SK-N-SH (cell line): ENCODE data around the gene NOP9. TPM values are rescaled to one million over a fixed set of nuclear protein-coding genes. Genes with fewer than 3 reads are reported as not detected.

Experiments used
- CTCF ChIA-PET: fragments of 300-600, 350-600 bp; formaldehyde crosslinking; extraction: SDS; loops from one replicate; lab custom pipeline; 2021; lab: Yijun Ruan, JAX
- POLR2A ChIA-PET: fragments of 350-600 bp; sonication (Branson Sonifier 250); formaldehyde crosslinking; extraction: SDS; loops from one replicate; lab custom pipeline; 2020; ENCODE audit warnings: antibody characterized with exemption, inconsistent platforms; lab: Yijun Ruan, JAX
- DNase-seq: peaks from one replicate; pipeline ENCODE4 v3.0.0; 2012
- H2AFZ ChIP-seq: fragments of 200-600 bp; sonication (generic); 2 replicates; pipeline ENCODE4 v1.8.1; 2016; ENCODE audit warnings: antibody characterized with exemption, mild to moderate bottlenecking, low read depth
- H3F3A ChIP-seq: fragments of 200-600 bp; sonication (generic); replicated peaks from 2 replicates; pipeline ENCODE3; 2016; ENCODE audit warnings: antibody characterized with exemption, mild to moderate bottlenecking; ENCODE audit not compliant: insufficient read depth
- H3K27ac ChIP-seq, 2 experiments: fragments of 200-500 bp in 1 of 2; fragments of 200-600 bp in 1 of 2; sonication (Bioruptor generic) in 1 of 2; sonication (generic), shearing (Covaris generic) in 1 of 2; 2 replicates each; pipeline versions ENCODE4 v1.5.1 to v1.6.1; 2014 to 2016; ENCODE audit warnings: low read depth in 2 of 2, inconsistent platforms in 1 of 2, low read length in 1 of 2, mild to moderate bottlenecking in 1 of 2, mixed read lengths in 1 of 2
- H3K27me3 ChIP-seq: fragments of 200-600 bp; sonication (generic), shearing (Covaris generic); 2 replicates; pipeline ENCODE4 v1.6.1; 2016; ENCODE audit warnings: mixed run types; ENCODE audit not compliant: insufficient read depth
- H3K36me3 ChIP-seq, 2 experiments: fragments of 200-500 bp in 1 of 2; fragments of 200-600 bp in 1 of 2; sonication (Bioruptor generic) in 1 of 2; sonication (generic) in 1 of 2; replicated peaks in 1 of 2; 2 replicates each; pipeline versions ENCODE3 to v1.5.1; 2014 to 2016; ENCODE audit warnings: low read length in 1 of 2, mild to moderate bottlenecking in 1 of 2; ENCODE audit not compliant: insufficient read depth in 2 of 2, control insufficient read depth in 1 of 2
- H3K4me1 ChIP-seq, 2 experiments: fragments of 200-500 bp in 1 of 2; fragments of 200-600 bp in 1 of 2; sonication (Bioruptor generic) in 1 of 2; sonication (generic), shearing (Covaris generic) in 1 of 2; 2 replicates each; pipeline versions ENCODE4 v1.5.1 to v1.6.1; 2014 to 2016; ENCODE audit warnings: low read depth in 1 of 2, low read length in 1 of 2, mixed run types in 1 of 2; ENCODE audit not compliant: insufficient read depth in 2 of 2, control insufficient read depth in 1 of 2
- H3K4me2 ChIP-seq: fragments of 200-600 bp; sonication (generic), shearing (Covaris generic); 2 replicates; pipeline ENCODE4 v1.6.1; 2017; ENCODE audit warnings: mixed run types
- H3K4me3 ChIP-seq, 2 experiments: fragments of 200-500 bp in 1 of 2; fragments of 200-600 bp in 1 of 2; sonication (Bioruptor generic) in 1 of 2; sonication (generic), shearing (Covaris generic) in 1 of 2; 2 replicates each; pipeline versions ENCODE4 v1.5.1 to v1.8.1; 2014 to 2016; ENCODE audit warnings: low read depth in 2 of 2, inconsistent platforms in 1 of 2, low read length in 1 of 2, mild to moderate bottlenecking in 1 of 2, mixed read lengths in 1 of 2, moderate library complexity in 1 of 2
- H3K79me2 ChIP-seq: fragments of 200-600 bp; sonication (generic); 2 replicates; pipeline ENCODE4 v1.8.1; 2017; ENCODE audit warnings: mild to moderate bottlenecking; ENCODE audit not compliant: insufficient read depth
- H3K9ac ChIP-seq: fragments of 200-600 bp; sonication (generic); 2 replicates; pipeline ENCODE4 v1.6.1; 2017; ENCODE audit warnings: mixed run types
- H3K9me2 ChIP-seq: fragments of 200-600 bp; sonication (generic); 2 replicates; pipeline ENCODE4 v1.6.1; 2017; ENCODE audit warnings: mixed run types
- H3K9me3 ChIP-seq: fragments of 200-600 bp; sonication (generic); 2 replicates; pipeline ENCODE4 v1.6.1; 2017; ENCODE audit warnings: mixed run types, mild to moderate bottlenecking, moderate library complexity
- H4K20me1 ChIP-seq: fragments of 200-600 bp; sonication (generic); 2 replicates; pipeline ENCODE4 v1.6.1; 2017; ENCODE audit warnings: mild to moderate bottlenecking, mixed run types; ENCODE audit not compliant: insufficient read depth
- CHD2 ChIP-seq: fragments of 150-350 bp; IDR thresholded peaks from 2 replicates; pipeline ENCODE4 v1.6.1; 2018; ENCODE audit warnings: low read length; ENCODE audit not compliant: partially characterized antibody
- ELF1 ChIP-seq: IDR thresholded peaks from 2 replicates; pipeline ENCODE4 v1.4.0; 2012
- EP300 ChIP-seq, 2 experiments: IDR thresholded peaks; 2 replicates each; pipeline versions ENCODE4 v1.4.0 to v1.6.1; 2012; ENCODE audit warnings: borderline replicate concordance in 1 of 2, low read depth in 1 of 2, low read length in 1 of 2
- EZH2phosphoT487 ChIP-seq: fragments of 200-600 bp; sonication (generic); IDR thresholded peaks from 2 replicates; pipeline ENCODE4 v1.6.1; 2017; ENCODE audit warnings: low read depth, mixed run types, mild to moderate bottlenecking, antibody characterized with exemption, moderate library complexity, borderline replicate concordance
- FOXM1 ChIP-seq: IDR thresholded peaks from 2 replicates; pipeline ENCODE4 v1.4.0; 2012; ENCODE audit warnings: low read depth, mild to moderate bottlenecking
- MXI1 ChIP-seq: IDR thresholded peaks from 2 replicates; pipeline ENCODE4 v1.6.1; 2012; ENCODE audit warnings: mild to moderate bottlenecking, low read depth, low read length, improper control_type of control experiment
- RXRA ChIP-seq: IDR thresholded peaks from 2 replicates; pipeline ENCODE4 v1.4.0; 2012; ENCODE audit warnings: low read depth, mild to moderate bottlenecking, borderline replicate concordance
- USF1 ChIP-seq: IDR thresholded peaks from 2 replicates; pipeline ENCODE4 v1.4.0; 2012; ENCODE audit warnings: low read depth, borderline replicate concordance
- WGBS: methylation state at CpG from one replicate; pipeline ENCODE4 v1.1.6; 2017; ENCODE audit warnings: low lambda C conversion rate; 5-methylcytosine and 5-hydroxymethylcytosine counted together
- polyA plus RNA-seq, 3 experiments: library from polyadenylated mRNA; depleted of rRNA; stranded (reverse); fragments of >200 nt; gene quantifications; 2 replicates each; pipeline ENCODE4 v1.2.3, GENCODE V29; 2012
- TF ChIP-seq, protein P1 (sequence below): fragments of 150-350 bp; IDR thresholded peaks from 2 replicates; pipeline ENCODE4 v1.6.1; 2016; ENCODE audit warnings: mild to moderate bottlenecking, low read depth, low read length
- TF ChIP-seq, protein P2 (sequence below): IDR thresholded peaks from 2 replicates; pipeline ENCODE4 v1.4.0; 2012; ENCODE audit warnings: low read depth
- TF ChIP-seq, protein P3 (sequence below): IDR thresholded peaks from 2 replicates; pipeline ENCODE4 v1.6.1; 2012; ENCODE audit warnings: mild to moderate bottlenecking, low read depth, low read length, moderate library complexity

Gene NOP9
- polyA plus RNA-seq, 1 of the 3 experiments (the other 2 are of a cell fraction) = 11.9 TPM

DNA sequence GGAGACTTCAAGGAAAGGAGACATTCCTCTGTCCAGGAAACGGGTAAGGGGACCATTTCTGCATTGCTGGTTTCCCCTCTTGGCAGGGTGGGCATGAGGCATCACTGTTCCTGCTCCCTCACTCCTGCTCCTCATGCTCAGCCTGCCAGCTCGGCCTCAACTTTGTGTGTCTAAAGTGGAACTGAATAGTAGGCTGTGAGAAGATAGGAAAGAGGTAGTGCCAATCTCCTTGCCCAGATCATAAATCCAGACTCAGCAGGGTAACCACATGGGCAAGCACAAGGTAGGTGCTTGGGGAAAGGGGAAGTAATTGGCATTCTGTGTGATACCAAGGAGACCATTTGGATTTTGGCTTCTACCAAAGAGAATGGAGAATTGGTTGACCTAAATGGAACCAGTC, 14.3 kb downstream of the NOP9 start:
- no peak for TF ChIP-seq EP300 (IDR thresholded peaks at IDR 0.05; ENCODE audit: borderline replicate concordance in 1 of 2, low read depth in 1 of 2, low read length in 1 of 2)
- no peak for TF ChIP-seq ELF1
- TF ChIP-seq FOXM1 = no peak
- TF ChIP-seq CHD2 = no peak
- TF ChIP-seq, protein P1, sequence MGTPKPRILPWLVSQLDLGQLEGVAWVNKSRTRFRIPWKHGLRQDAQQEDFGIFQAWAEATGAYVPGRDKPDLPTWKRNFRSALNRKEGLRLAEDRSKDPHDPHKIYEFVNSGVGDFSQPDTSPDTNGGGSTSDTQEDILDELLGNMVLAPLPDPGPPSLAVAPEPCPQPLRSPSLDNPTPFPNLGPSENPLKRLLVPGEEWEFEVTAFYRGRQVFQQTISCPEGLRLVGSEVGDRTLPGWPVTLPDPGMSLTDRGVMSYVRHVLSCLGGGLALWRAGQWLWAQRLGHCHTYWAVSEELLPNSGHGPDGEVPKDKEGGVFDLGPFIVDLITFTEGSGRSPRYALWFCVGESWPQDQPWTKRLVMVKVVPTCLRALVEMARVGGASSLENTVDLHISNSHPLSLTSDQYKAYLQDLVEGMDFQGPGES = no peak
- TF ChIP-seq, protein P2, sequence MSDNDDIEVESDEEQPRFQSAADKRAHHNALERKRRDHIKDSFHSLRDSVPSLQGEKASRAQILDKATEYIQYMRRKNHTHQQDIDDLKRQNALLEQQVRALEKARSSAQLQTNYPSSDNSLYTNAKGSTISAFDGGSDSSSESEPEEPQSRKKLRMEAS = no peak
- no peak for TF ChIP-seq RXRA
- TF ChIP-seq MXI1 = no peak
- TF ChIP-seq, protein P3, sequence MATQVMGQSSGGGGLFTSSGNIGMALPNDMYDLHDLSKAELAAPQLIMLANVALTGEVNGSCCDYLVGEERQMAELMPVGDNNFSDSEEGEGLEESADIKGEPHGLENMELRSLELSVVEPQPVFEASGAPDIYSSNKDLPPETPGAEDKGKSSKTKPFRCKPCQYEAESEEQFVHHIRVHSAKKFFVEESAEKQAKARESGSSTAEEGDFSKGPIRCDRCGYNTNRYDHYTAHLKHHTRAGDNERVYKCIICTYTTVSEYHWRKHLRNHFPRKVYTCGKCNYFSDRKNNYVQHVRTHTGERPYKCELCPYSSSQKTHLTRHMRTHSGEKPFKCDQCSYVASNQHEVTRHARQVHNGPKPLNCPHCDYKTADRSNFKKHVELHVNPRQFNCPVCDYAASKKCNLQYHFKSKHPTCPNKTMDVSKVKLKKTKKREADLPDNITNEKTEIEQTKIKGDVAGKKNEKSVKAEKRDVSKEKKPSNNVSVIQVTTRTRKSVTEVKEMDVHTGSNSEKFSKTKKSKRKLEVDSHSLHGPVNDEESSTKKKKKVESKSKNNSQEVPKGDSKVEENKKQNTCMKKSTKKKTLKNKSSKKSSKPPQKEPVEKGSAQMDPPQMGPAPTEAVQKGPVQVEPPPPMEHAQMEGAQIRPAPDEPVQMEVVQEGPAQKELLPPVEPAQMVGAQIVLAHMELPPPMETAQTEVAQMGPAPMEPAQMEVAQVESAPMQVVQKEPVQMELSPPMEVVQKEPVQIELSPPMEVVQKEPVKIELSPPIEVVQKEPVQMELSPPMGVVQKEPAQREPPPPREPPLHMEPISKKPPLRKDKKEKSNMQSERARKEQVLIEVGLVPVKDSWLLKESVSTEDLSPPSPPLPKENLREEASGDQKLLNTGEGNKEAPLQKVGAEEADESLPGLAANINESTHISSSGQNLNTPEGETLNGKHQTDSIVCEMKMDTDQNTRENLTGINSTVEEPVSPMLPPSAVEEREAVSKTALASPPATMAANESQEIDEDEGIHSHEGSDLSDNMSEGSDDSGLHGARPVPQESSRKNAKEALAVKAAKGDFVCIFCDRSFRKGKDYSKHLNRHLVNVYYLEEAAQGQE = no peak
- TF ChIP-seq USF1 = no peak
- TF ChIP-seq EZH2phosphoT487 = no peak
- TF ChIP-seq, all 33 proteins: peak for 0
- POLR2A ChIA-PET = interaction anchor here (0.6 to 1.1 kb wide), 2 partner anchors 63 to 173 kb away, joined by 3 read pairs; partner anchors contain the start of gene EMC9
- Histone ChIP-seq H2AFZ (no peak overlapping the region), H3K9me2 (no peaks in the 10 kb centered on the region), H4K20me1 (no peaks in the 10 kb centered on the region), H3F3A (peaks cover 10% of the 10 kb centered on the region), H3K4me2 (no peak overlapping the region), H3K9me3 (no peaks in the 10 kb centered on the region), H3K79me2 (no peaks in the 10 kb centered on the region), H3K4me3 (no peak overlapping the region), H3K9ac (no peak overlapping the region), H3K27ac (no peak overlapping the region), H3K27me3 (no peaks in the 10 kb centered on the region; the same call in 1 of the 2 replicates), H3K36me3 (peaks cover 4 to 17% of the 10 kb centered on the region in 2 experiments), H3K4me1 (peaks cover 0 to 8% of the 10 kb centered on the region in 2 experiments; a peak in 1 of 4 replicates)
- DNase-seq = no peak
- CTCF ChIA-PET = interaction anchor here (1.1 to 4.1 kb wide), 7 partner anchors 10 to 123 kb away, joined by 3 to 19 read pairs (median 5); partner anchors contain the start of gene TINF2
- 100% methylated on average over 2 of the region's 2 CpGs for WGBS
